Activated CD4-positive, alpha-beta T cell treated with anti-CD3 and anti-CD28 coated beads for 48 hours (primary cell): Measurements from ENCODE around the gene ROR1.
A peak's percentile ranks its signal among the peaks of the same experiment; 100 is the strongest.

Experiments used
- DNase-seq: peaks from one replicate; pipeline ENCODE4 v3.0.0-alpha.2; 2020

The ROR1 gene

GRCh38 chr1:63773815-63774616, at the start of gene ROR1:
Gene ROR1, plus strand, starts transcription at chr1:63774017.
- DNase-seq = peak; percentile 83

GRCh38 chr1:63724375-63724899, 49.4 kb upstream of the ROR1 start:
- DNase-seq = no peak

GRCh38 chr1:63728611-63729226, 45.1 kb upstream of the ROR1 start:
- no peak for DNase-seq

GRCh38 chr1:63729227-63729620, 44.6 kb upstream of the ROR1 start:
- no peak for DNase-seq

GRCh38 chr1:63730211-63730610, 43.6 kb upstream of the ROR1 start:
- DNase-seq = no peak

- no peak for DNase-seq
Observed at GRCh38 chr1:63731117-63732043, 42.4 kb upstream of the ROR1 start.

GRCh38 chr1:63732666-63733065, 41.2 kb upstream of the ROR1 start:
- no peak for DNase-seq

- DNase-seq = no peak
Observed at GRCh38 chr1:63738772-63739171, 35.0 kb upstream of the ROR1 start.

- DNase-seq = no peak
Observed at GRCh38 chr1:63739452-63739851, 34.4 kb upstream of the ROR1 start.

- DNase-seq = no peak
Observed at GRCh38 chr1:63740432-63740831, 33.4 kb upstream of the ROR1 start.

GRCh38 chr1:63742526-63742925, 31.3 kb upstream of the ROR1 start:
- no peak for DNase-seq

- DNase-seq = no peak
Observed at GRCh38 chr1:63743781-63744180, 30.0 kb upstream of the ROR1 start.

- DNase-seq = peak; percentile 75
Observed at GRCh38 chr1:63746129-63746864, 27.5 kb upstream of the ROR1 start.

GRCh38 chr1:63747445-63747844, 26.4 kb upstream of the ROR1 start:
- DNase-seq = no peak

- no peak for DNase-seq
Observed at GRCh38 chr1:63748046-63748580, 25.7 kb upstream of the ROR1 start.

GRCh38 chr1:63748641-63749040, 25.2 kb upstream of the ROR1 start:
- DNase-seq = no peak

GRCh38 chr1:63750721-63751120, 23.1 kb upstream of the ROR1 start:
- no peak for DNase-seq

GRCh38 chr1:63752176-63752575, 21.6 kb upstream of the ROR1 start:
- no peak for DNase-seq

GRCh38 chr1:63753591-63753990, 20.2 kb upstream of the ROR1 start:
- no peak for DNase-seq

GRCh38 chr1:63756839-63757238, 17.0 kb upstream of the ROR1 start:
- no peak for DNase-seq

GRCh38 chr1:63757334-63757733, 16.5 kb upstream of the ROR1 start:
- DNase-seq = no peak

- DNase-seq = no peak
Observed at GRCh38 chr1:63758791-63759190, 15.0 kb upstream of the ROR1 start.
